ENCODE measurements around the gene ACSS1.

Gene ACSS1

GRCh38 chr20:24970754-24971153 lies 87.2 kb downstream of the ACSS1 start:
- DNase-seq (ENCODE audit: low spot score), result no peak

DNA sequence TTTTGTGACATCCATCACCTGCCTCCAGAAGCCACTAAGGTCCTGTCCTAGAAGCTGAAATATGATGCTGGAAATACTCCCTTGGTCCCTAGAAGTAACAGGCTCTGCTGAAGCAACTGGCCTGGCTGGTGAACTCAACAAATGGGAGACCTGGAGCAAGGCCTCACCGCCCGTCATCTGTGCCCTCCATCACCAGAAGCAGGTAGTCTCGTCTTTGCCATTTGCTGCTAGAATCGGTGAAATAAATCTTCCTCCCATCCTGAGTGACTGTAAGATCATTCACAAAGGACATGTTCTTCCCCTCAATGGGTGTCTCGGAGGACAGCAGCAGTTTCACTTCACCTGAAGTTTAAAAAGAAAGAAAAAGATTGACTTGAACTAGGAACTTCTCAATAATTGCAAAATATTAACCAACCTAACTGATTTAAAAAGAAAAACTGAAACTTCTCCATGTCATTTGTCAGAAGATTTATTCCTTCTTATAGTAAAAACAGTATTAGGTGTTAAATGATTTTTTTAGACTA lies 87.8 kb downstream of the ACSS1 start:
- no peak for DNase-seq (ENCODE audit: low spot score)

DNA sequence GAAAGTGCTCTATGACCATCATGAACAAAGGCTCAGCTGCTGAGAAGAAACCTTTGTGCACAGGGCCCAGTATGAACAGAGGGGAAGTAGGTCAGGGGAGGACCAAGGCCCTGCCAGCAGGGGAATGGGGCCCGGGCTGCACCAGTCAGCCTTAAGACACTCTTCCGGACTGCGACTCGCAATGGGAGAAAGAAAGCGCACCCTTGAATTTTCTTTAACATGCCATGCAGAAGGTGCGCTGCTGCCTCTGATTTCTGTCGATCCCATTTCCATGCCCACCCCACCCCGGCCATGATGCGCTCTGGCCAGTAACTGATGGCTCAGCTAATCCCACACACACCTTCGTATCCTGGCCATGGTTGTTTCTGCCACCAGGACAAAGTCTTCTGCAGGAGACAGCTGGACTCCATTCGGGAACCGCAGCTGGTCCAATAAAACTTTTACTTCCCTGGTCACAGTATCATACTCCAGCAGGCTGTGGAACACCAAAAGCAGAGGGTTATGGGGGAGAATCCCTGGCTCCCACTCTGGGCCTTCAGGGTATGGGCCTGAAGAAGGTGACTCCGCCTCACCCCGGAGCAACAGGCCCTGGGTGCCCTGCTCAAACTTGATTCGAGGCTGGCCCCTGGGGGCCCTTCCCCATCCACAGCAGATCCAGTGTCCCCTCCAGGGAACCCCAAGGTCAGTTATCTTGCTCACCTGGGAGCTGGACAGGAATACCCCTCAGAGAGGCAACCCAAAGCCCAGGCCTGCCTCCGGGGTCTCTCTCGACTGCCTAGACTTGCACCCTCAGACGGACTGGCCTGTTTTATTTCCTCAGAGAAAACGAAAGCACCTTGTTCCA lies 88.5 kb downstream of the ACSS1 start:
- DNase-seq (ENCODE audit: low spot score), result no peak

- no peak for DNase-seq (ENCODE audit: low spot score)
Measured at GRCh38 chr20:24968278-24968800, 89.6 kb downstream of the ACSS1 start.

- no peak for DNase-seq (ENCODE audit: low spot score)
Measured at GRCh38 chr20:24966317-24967012, 91.5 kb downstream of the ACSS1 start.

DNA sequence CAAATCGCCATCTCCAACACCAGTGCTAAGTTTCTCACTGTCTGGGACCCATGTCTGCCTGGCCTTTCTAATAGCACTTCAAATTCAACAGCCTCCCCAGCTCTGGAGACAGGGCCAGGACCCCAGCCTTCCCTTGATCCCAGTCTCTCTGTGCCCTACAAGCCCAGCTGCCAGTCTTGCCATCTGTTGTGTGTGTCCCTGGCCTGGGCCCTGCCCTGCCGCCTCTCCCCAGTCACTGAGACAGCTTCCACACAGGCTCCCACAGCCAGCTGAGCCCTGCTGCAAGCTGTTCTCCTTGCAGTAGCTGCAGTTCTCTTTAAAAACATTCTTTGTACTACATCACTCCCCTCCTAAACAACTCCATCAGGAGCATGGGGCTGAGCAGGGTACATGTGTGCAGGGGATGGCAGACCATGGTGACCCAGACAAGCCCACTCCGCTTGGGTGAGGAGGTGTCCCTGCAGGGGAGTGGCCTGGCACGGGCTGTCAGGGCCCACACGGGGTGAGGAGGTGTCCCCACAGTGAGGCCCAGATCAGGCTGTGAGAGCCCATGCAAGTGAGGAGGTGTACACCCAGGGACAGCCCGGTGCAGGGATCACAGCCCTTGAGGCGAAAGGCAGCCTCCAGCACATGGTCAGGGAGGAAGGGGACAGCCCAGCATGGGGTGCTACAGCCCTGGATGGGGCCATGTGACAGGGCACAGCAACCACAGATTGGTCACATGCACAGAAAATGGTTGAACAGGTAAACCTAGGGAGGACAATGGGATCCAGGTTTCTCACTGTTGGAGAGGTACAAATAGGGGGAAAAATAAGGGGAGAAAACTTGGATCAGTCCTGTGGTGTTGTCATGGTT lies 92.6 kb downstream of the ACSS1 start:
- DNase-seq (ENCODE audit: low spot score), result no peak

- no peak for DNase-seq (ENCODE audit: low spot score)
Measured at GRCh38 chr20:24964506-24964840, 93.5 kb downstream of the ACSS1 start.

DNA sequence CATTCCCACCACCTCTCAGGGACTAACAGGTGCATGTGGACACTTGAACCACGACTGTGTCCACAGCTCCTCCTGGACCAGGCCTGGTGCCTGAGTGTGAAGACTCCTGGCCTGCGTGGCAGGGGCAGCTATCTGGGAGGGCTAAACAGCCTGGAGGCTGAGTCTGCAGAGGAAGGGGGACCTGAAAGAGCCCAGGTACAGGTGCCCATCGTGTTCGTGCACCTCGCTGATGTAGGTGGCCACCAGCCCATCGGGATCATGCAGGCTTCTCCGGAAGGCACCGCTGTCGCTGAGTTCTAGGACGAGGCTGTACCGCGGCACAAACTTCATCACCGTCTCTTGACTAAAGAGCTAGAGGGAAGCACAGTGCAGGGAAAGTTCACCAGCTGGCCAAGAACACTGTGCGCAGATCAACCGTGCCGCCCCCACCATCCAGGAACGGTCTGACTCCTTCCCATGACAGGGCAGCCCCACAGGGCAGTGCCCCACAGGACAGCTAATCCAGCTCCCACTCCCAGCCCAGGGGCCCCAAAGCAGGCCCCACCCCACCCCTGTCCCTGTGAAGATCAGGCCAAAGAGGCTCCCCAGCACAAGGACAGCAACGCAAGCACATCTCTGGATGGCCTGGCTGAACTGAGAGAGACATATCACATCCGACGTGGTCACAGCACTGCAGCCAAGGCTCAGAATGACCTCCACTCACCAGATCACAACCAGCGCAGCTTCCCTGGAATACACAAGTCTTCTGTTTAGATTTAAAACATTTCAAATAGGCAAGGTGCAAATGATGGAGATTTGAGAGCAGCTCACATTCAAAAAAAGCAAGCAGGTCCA lies 94.0 kb downstream of the ACSS1 start:
- no peak for DNase-seq (ENCODE audit: low spot score)

DNA sequence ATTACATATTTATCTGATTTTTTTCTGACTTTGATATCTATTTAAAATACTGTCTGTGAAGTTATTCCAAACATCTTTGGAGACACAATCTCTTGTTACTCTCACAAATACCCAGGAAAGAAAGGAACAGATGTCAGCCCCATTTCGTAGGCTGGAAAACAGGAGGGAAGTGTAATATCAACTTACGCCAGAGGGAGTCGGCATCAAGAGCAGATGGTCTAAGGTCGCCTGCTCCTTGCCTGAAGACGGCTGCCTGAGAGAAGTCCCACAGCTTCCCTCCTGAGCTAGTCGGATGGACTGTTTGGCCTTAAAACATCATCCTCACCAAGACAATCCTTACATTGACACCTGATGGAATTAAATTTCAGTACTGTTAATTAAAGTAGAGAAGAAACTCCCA lies 95.4 kb downstream of the ACSS1 start:
- DNase-seq (ENCODE audit: low spot score), result no peak

GRCh38 chr20:24962182-24962492 lies 95.8 kb downstream of the ACSS1 start:
- DNase-seq (ENCODE audit: low spot score), result no peak

DNA sequence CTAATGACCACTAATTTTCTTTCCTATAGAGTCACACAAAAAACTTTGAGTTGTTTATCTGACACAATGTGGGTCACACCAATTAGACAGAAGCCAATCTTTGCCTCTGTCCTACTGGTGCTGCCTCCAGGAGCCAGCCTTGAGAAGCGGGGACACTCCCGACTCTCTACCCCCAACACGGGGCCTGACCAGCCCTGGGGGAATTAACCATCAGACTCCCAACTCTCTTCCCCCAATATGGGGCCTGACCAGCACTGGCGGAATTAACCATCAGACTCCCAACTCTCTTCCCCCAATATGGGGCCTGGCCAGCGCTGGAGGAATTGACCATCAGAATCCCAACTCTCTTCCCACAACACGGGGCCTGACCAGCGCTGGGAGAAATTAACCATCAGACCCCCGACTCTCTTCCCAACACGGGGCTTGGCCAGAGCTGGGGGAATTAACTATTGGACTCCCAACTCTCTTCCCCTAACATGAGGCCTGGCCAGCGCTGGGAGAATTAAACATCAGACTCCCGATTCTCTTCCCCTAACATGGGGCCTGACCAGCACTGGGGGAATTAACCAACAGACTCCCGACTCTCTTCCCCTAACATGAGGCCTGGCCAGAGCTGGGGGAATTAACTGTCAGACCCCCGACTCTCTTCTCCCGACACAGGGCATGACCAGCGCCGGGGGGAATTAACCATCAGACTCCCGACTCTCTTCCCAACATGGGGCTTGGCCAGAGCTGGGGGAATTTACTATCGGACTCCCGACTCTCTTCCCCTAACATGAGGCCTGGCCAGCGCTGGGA lies 96.4 kb downstream of the ACSS1 start:
- DNase-seq (ENCODE audit: low spot score), result no peak

DNA sequence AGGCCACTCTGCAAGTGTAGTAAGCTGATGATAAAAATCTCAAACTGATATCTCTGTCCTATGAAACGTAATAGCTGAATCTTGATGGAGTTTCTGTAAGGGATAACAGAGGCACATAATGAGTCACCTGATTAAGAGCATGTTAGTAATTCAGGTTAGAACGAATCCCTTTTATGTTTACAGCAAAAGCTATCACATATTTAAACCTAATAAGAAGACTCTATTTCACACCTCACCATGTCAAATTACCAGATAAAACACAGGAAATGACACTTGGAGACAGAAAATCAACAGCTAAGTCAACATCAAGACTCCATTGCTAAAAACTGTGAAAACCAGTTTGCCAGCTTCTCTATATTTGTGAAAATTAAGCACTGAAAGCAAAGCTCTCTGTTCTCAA lies 97.1 kb downstream of the ACSS1 start:
- DNase-seq (ENCODE audit: low spot score), result no peak

GRCh38 chr20:24960302-24960801 lies 97.6 kb downstream of the ACSS1 start:
- DNase-seq (ENCODE audit: low spot score), result no peak

- DNase-seq (ENCODE audit: low spot score), result no peak
Measured at GRCh38 chr20:24959591-24960301, 98.2 kb downstream of the ACSS1 start.

GRCh38 chr20:24958506-24959385 lies 99.2 kb downstream of the ACSS1 start:
- no peak for DNase-seq (ENCODE audit: low spot score)

DNA sequence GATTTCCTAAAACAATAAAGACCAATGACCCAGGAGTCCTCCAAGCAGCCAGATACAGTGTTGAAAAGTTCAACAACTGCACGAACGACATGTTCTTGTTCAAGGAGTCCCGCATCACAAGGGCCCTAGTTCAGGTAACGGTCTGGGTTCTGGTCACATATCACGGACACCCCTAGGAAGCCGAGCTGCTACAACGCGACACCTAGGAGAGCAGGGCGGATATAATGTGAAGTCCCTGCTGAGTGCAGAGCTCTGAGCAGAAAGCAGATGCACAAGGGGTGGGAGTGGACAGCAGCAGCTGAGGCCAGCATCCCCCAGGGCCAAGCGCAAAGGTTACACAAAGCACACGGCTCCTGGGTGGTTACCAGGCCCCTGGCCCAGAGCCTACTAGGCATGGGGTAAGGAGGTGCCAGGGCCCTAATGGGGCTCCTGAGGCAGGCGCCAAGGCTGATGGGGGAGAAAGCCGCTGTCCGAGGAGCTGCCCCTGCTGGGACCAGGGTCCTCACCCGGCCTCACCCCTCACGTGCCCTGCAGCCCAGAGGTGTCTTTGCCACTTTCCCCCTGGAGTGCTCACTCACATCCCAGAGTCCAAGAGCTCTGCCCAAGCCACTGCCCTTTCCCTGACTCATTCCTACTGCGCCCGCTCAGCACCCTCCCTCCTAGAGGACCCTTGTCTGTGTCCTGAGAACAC lies 100.5 kb downstream of the ACSS1 start:
- DNase-seq (ENCODE audit: low spot score), result no peak
